GM23338 (cell line): ENCODE results near the gene FASTKD2. TPM values are rescaled to one million over a fixed set of nuclear protein-coding genes. Genes with fewer than 3 reads are reported as not detected.

Source experiments
- ATAC-seq: fragments of 200-7000 bp; cut with Tn5 transposase; 3 replicates; pipeline ENCODE4 v1.9.1; 2020
- DNase-seq: peaks from one replicate; pipeline ENCODE4 v3.0.0-alpha.2; 2015; ENCODE audit warnings: low spot score
- H2AFZ ChIP-seq: fragments of 200-600 bp; sonication (generic); 2 replicates; pipeline ENCODE4 v1.8.0; 2016; ENCODE audit warnings: antibody characterized with exemption, mild to moderate bottlenecking, moderate library complexity
- H3F3A ChIP-seq: fragments of 200-600 bp; sonication (generic); replicated peaks from 2 replicates; pipeline ENCODE4 v1.8.0; 2017; ENCODE audit warnings: antibody characterized with exemption, mixed run types, low read depth
- H3K27ac ChIP-seq: fragments of 200-600 bp; sonication (generic); 2 replicates; pipeline ENCODE4 v1.6.1; 2016; ENCODE audit warnings: low read depth
- H3K27me3 ChIP-seq: fragments of 200-600 bp; sonication (generic); 2 replicates; pipeline ENCODE4 v1.8.0; 2016; ENCODE audit warnings: mild to moderate bottlenecking, mixed run types, moderate library complexity; ENCODE audit not compliant: insufficient read depth
- H3K36me3 ChIP-seq: fragments of 200-600 bp; sonication (generic); 2 replicates; pipeline ENCODE4 v1.8.0; 2016; ENCODE audit warnings: mild to moderate bottlenecking; ENCODE audit not compliant: insufficient read depth
- H3K4me1 ChIP-seq: fragments of 200-600 bp; sonication (generic); 2 replicates; pipeline ENCODE4 v1.8.0; 2016; ENCODE audit warnings: mild to moderate bottlenecking, moderate library complexity; ENCODE audit not compliant: insufficient read depth
- H3K4me2 ChIP-seq: fragments of 200-600 bp; sonication (generic); 2 replicates; pipeline ENCODE4 v1.7.1; 2017; ENCODE audit warnings: mixed run types
- H3K4me3 ChIP-seq: fragments of 200-600 bp; sonication (generic); 2 replicates; pipeline ENCODE4 v1.6.1; 2016; ENCODE audit warnings: mixed run types
- H3K79me2 ChIP-seq: fragments of 200-600 bp; sonication (generic); replicated peaks from 2 replicates; pipeline ENCODE4 v1.8.0; 2017; ENCODE audit warnings: mild to moderate bottlenecking; ENCODE audit not compliant: insufficient read depth
- H3K9me2 ChIP-seq: fragments of 200-600 bp; sonication (generic); 2 replicates; pipeline ENCODE4 v1.8.0; 2017; ENCODE audit not compliant: insufficient read depth
- H4K20me1 ChIP-seq: fragments of 200-600 bp; sonication (generic); replicated peaks from 2 replicates; pipeline ENCODE4 v1.8.0; 2017; ENCODE audit warnings: mild to moderate bottlenecking; ENCODE audit not compliant: insufficient read depth
- H3K27ac Mint-ChIP-seq: 2 replicates; pipeline ENCODE4 v1.8.0; 2020; ENCODE audit warnings: inconsistent platforms, mild to moderate bottlenecking, moderate library complexity, mixed read lengths
- H3K27me3 Mint-ChIP-seq: 3 replicates; pipeline ENCODE4 v1.8.0; 2022; ENCODE audit warnings: low read depth, mild to moderate bottlenecking, moderate library complexity, mixed read lengths, inconsistent platforms; ENCODE audit not compliant: insufficient read depth, poor library complexity
- H3K36me3 Mint-ChIP-seq: 3 replicates; pipeline ENCODE4 v1.8.0; 2021; ENCODE audit warnings: low read depth, mild to moderate bottlenecking, inconsistent platforms, moderate library complexity, mixed read lengths
- H3K4me1 Mint-ChIP-seq: 3 replicates; pipeline ENCODE4 v1.8.0; 2020; ENCODE audit warnings: mild to moderate bottlenecking, inconsistent platforms, mixed read lengths
- H3K4me3 Mint-ChIP-seq: 3 replicates; pipeline ENCODE4 v1.8.0; 2021; ENCODE audit warnings: moderate library complexity, mild to moderate bottlenecking, inconsistent platforms, mixed read lengths
- H3K9me3 Mint-ChIP-seq: 3 replicates; pipeline ENCODE4 v1.8.0; 2020; ENCODE audit warnings: moderate library complexity, mild to moderate bottlenecking, inconsistent platforms, mixed read lengths
- CREB1 ChIP-seq: fragments of 250-450 bp; sonication (Bioruptor Pico); IDR thresholded peaks from 2 replicates; pipeline ENCODE4 v1.5.0; 2020; ENCODE audit warnings: low read depth, mild to moderate bottlenecking, moderate library complexity
- ETS1 ChIP-seq: IDR thresholded peaks from 2 replicates; pipeline ENCODE4 v1.6.1; 2016; ENCODE audit warnings: antibody characterized with exemption
- EZH2 ChIP-seq: fragments of 200-600 bp; sonication (generic); IDR thresholded peaks from one replicate; pipeline ENCODE4 v1.8.0; 2017; ENCODE audit warnings: antibody characterized with exemption, mild to moderate bottlenecking, low read depth; ENCODE audit not compliant: unreplicated experiment
- JUNB ChIP-seq: IDR thresholded peaks from one replicate; pipeline ENCODE4 v1.6.1; 2016; ENCODE audit warnings: antibody characterized with exemption; ENCODE audit not compliant: unreplicated experiment
- NANOG ChIP-seq: IDR thresholded peaks from 2 replicates; pipeline ENCODE4 v1.6.1; 2016; ENCODE audit warnings: antibody characterized with exemption, borderline replicate concordance
- REST ChIP-seq: IDR thresholded peaks from one replicate; pipeline ENCODE4 v1.6.1; 2018; ENCODE audit warnings: antibody characterized with exemption; ENCODE audit not compliant: unreplicated experiment
- polyA plus RNA-seq: library from polyadenylated mRNA; unstranded; fragments of >200 nt; fragmentation: Nextera tagmentation; extraction: Ambion mirVana; gene quantifications from 2 replicates; pipeline ENCODE4 v1.2.1, GENCODE V29; 2016
- total RNA-seq: library from RNA; depleted of rRNA; stranded (reverse); fragments of >200 nt; shearing (Covaris generic); gene quantifications from 2 replicates; pipeline ENCODE4 v1.2.3, GENCODE V29; 2014

FASTKD2 gene
- total and polyA plus RNA-seq, 2 experiments from 2014 or later, result 20.5 to 48.7 TPM

- no peaks in the 10 kb centered on the region for H3K27me3 ChIP-seq
- H3K4me1 Mint-ChIP-seq, result no peaks in the 10 kb centered on the region
- DNase-seq (no peak), ATAC-seq (no peak)
- peaks cover 43% of the 10 kb centered on the region for H3K36me3 ChIP-seq
- no peak overlapping the region for H3K4me2 ChIP-seq
- no peaks in the 10 kb centered on the region for H3K9me3 Mint-ChIP-seq
- H3K27ac Mint-ChIP-seq, result no peak overlapping the region
- H4K20me1 ChIP-seq, result no peaks in the 10 kb centered on the region; the same call in 1 of the 2 replicates
- H3K27ac ChIP-seq, result no peak overlapping the region
- H3K79me2 ChIP-seq, result no peaks in the 10 kb centered on the region
- no peaks in the 10 kb centered on the region for H3K27me3 Mint-ChIP-seq
- H3K4me3 ChIP-seq, result no peak overlapping the region
- H3K4me1 ChIP-seq, result no peaks in the 10 kb centered on the region
- TF ChIP-seq REST (no peak), ETS1 (no peak)
- peaks cover 54% of the 10 kb centered on the region for H3K36me3 Mint-ChIP-seq
- H2AFZ ChIP-seq, result no peak overlapping the region
- no peaks in the 10 kb centered on the region for H3K9me2 ChIP-seq
- H3K4me3 Mint-ChIP-seq, result no peak overlapping the region
- H3F3A ChIP-seq, result no peaks in the 10 kb centered on the region
Observed at GRCh38 chr2:206790311-206790935, 25.0 kb downstream of the FASTKD2 start.

- Histone ChIP-seq H3K79me2 (no peaks in the 10 kb centered on the region), H3K27ac (no peak overlapping the region), H3F3A (no peaks in the 10 kb centered on the region), H3K4me1 (no peaks in the 10 kb centered on the region), H3K36me3 (peaks cover 40% of the 10 kb centered on the region), H3K9me2 (no peaks in the 10 kb centered on the region), H3K27me3 (no peaks in the 10 kb centered on the region), H2AFZ (no peak overlapping the region), H4K20me1 (no peaks in the 10 kb centered on the region), H3K4me3 (no peak overlapping the region), H3K4me2 (no peak overlapping the region)
- ATAC-seq (no peak), DNase-seq (no peak)
- no peak overlapping the region for H3K4me3 Mint-ChIP-seq
- H3K27ac Mint-ChIP-seq, result no peak overlapping the region
- H3K36me3 Mint-ChIP-seq, result peaks cover 52% of the 10 kb centered on the region
- no peaks in the 10 kb centered on the region for H3K4me1 Mint-ChIP-seq
- no peaks in the 10 kb centered on the region for H3K27me3 Mint-ChIP-seq
- no peaks in the 10 kb centered on the region for H3K9me3 Mint-ChIP-seq
- TF ChIP-seq EZH2, result no peak
- no peak for TF ChIP-seq NANOG
- TF ChIP-seq JUNB, result no peak
- TF ChIP-seq CREB1, result no peak
- no peak for TF ChIP-seq REST
Observed at GRCh38 chr2:206792645-206793044, 27.2 kb downstream of the FASTKD2 start.
